Trophoblast cell (in vitro differentiated cells and primary cell): Measurements from ENCODE around the gene NXPH2.
A peak's percentile ranks its signal among the peaks of the same experiment; 100 is the strongest.

ENCODE experiments used
- DNase-seq, 2 donors: peaks; one replicate each; pipeline ENCODE4 v3.0.0-alpha.2; 2016
- H2AFZ ChIP-seq: 2 replicates; pipeline ENCODE4 v1.6.1; 2013; ENCODE audit warnings: low read length, moderate library complexity, mild to moderate bottlenecking; ENCODE audit not compliant: insufficient read depth, poor library complexity
- H2AK5ac ChIP-seq: 2 replicates; pipeline ENCODE4 v1.6.1; 2013; ENCODE audit warnings: mild to moderate bottlenecking, low read length
- H2BK120ac ChIP-seq: 2 replicates; pipeline ENCODE4 v1.6.1; 2013; ENCODE audit warnings: low read length, mild to moderate bottlenecking, moderate library complexity; ENCODE audit not compliant: insufficient read depth, poor library complexity
- H2BK12ac ChIP-seq: 2 replicates; pipeline ENCODE4 v1.6.1; 2013; ENCODE audit warnings: mild to moderate bottlenecking, low read length, moderate library complexity
- H2BK5ac ChIP-seq: 2 replicates; pipeline ENCODE4 v1.6.1; 2013; ENCODE audit warnings: low read length, low read depth, moderate library complexity, mild to moderate bottlenecking; ENCODE audit not compliant: poor library complexity
- H3K14ac ChIP-seq: 2 replicates; pipeline ENCODE4 v1.6.1; 2013; ENCODE audit warnings: mild to moderate bottlenecking, low read length
- H3K18ac ChIP-seq: 2 replicates; pipeline ENCODE4 v1.6.1; 2013; ENCODE audit warnings: mild to moderate bottlenecking, low read length
- H3K23ac ChIP-seq: 2 replicates; pipeline ENCODE4 v1.6.1; 2013; ENCODE audit warnings: low read length
- H3K27ac ChIP-seq: 2 replicates; pipeline ENCODE4 v1.5.1; 2013; ENCODE audit warnings: low read depth, mild to moderate bottlenecking, inconsistent platforms, low read length, moderate library complexity
- H3K27me3 ChIP-seq: 2 replicates; pipeline ENCODE4 v1.6.1; 2013; ENCODE audit warnings: inconsistent platforms, mild to moderate bottlenecking, low read length, moderate library complexity; ENCODE audit not compliant: insufficient read depth
- H3K36me3 ChIP-seq, 2 experiments: 1 replicate in 1 of 2; 2 replicates in 1 of 2; pipeline ENCODE4 v1.6.1; 2013; ENCODE audit warnings: low read length in 2 of 2, mild to moderate bottlenecking in 2 of 2, moderate library complexity in 1 of 2; ENCODE audit not compliant: insufficient read depth in 2 of 2, control insufficient read depth in 1 of 2
- H3K4ac ChIP-seq: 2 replicates; pipeline ENCODE4 v1.6.1; 2013; ENCODE audit warnings: low read depth, mild to moderate bottlenecking, low read length, moderate library complexity
- H3K4me1 ChIP-seq, 2 experiments: 1 replicate in 1 of 2; 2 replicates in 1 of 2; pipeline ENCODE4 v1.6.1; 2013; ENCODE audit warnings: low read length in 2 of 2, mild to moderate bottlenecking in 2 of 2, moderate library complexity in 1 of 2; ENCODE audit not compliant: insufficient read depth in 2 of 2, control insufficient read depth in 1 of 2
- H3K4me2 ChIP-seq: 2 replicates; pipeline ENCODE4 v1.6.1; 2013; ENCODE audit warnings: inconsistent platforms, mild to moderate bottlenecking, low read length, moderate library complexity
- H3K4me3 ChIP-seq: 2 replicates; pipeline ENCODE4 v1.5.1; 2013; ENCODE audit warnings: mild to moderate bottlenecking, low read depth, low read length, inconsistent platforms
- H3K79me1 ChIP-seq: one replicate; pipeline ENCODE4 v1.6.1; 2013; ENCODE audit warnings: low read length
- H3K79me2 ChIP-seq: 2 replicates; pipeline ENCODE4 v1.6.1; 2013; ENCODE audit warnings: low read length, mild to moderate bottlenecking; ENCODE audit not compliant: control insufficient read depth, insufficient read depth, poor library complexity
- H3K9ac ChIP-seq: 2 replicates; pipeline ENCODE4 v1.6.1; 2013; ENCODE audit warnings: mild to moderate bottlenecking, low read length
- H3K9me3 ChIP-seq: 2 replicates; pipeline ENCODE4 v1.6.1; 2013; ENCODE audit warnings: low read depth, mild to moderate bottlenecking, control low read depth, inconsistent platforms, low read length; ENCODE audit not compliant: insufficient read depth
- H4K12ac ChIP-seq: 2 replicates; pipeline ENCODE4 v1.6.1; 2013; ENCODE audit warnings: low read depth, mild to moderate bottlenecking, low read length, moderate library complexity
- H4K8ac ChIP-seq: 2 replicates; pipeline ENCODE4 v1.6.1; 2013; ENCODE audit warnings: low read depth, mild to moderate bottlenecking, low read length, moderate library complexity
- H4K91ac ChIP-seq: one replicate; pipeline ENCODE4 v1.6.1; 2013; ENCODE audit warnings: low read depth, mild to moderate bottlenecking, low read length, moderate library complexity
- WGBS: extraction: QIAGEN DNeasy Blood & Tissue Kit; methylation state at CpG from one replicate; pipeline ENCODE4 v1.1.7; 2013; ENCODE audit warnings: missing lambda C conversion rate; ENCODE audit not compliant: insufficient read length, insufficient coverage; ENCODE audit errors: extremely low coverage; 5-methylcytosine and 5-hydroxymethylcytosine counted together

NXPH2 gene

GRCh38 chr2:138762533-138762932, 17.7 kb downstream of the NXPH2 start:
- no peak overlapping the region for H3K4ac ChIP-seq
- peaks cover 7% of the 10 kb centered on the region for H3K79me1 ChIP-seq
- no peak overlapping the region for H2AK5ac ChIP-seq
- no peak overlapping the region for H3K27ac ChIP-seq
- no peak overlapping the region for H4K91ac ChIP-seq
- no peak overlapping the region for H3K9ac ChIP-seq
- H3K4me3 ChIP-seq: no peak overlapping the region
- no peak overlapping the region for H2AFZ ChIP-seq
- H3K14ac ChIP-seq: no peak overlapping the region
- no peaks in the 10 kb centered on the region for H3K9me3 ChIP-seq
- no peaks in the 10 kb centered on the region for H3K27me3 ChIP-seq
- H3K79me2 ChIP-seq: peaks cover 2% of the 10 kb centered on the region
- peaks cover 0 to 2% of the 10 kb centered on the region in 2 experiments for H3K36me3 ChIP-seq
- no peak overlapping the region for H4K8ac ChIP-seq
- H4K12ac ChIP-seq: no peak overlapping the region
- peaks cover 11 to 19% of the 10 kb centered on the region in 2 experiments for H3K4me1 ChIP-seq
- H3K23ac ChIP-seq: no peak overlapping the region
- no peak overlapping the region for H3K4me2 ChIP-seq
- no peak overlapping the region for H3K18ac ChIP-seq
- H2BK120ac ChIP-seq: no peak overlapping the region
- no peak overlapping the region for H2BK12ac ChIP-seq
- DNase-seq: no peak
- H2BK5ac ChIP-seq: no peak overlapping the region

GRCh38 chr2:138760676-138761075, 19.5 kb downstream of the NXPH2 start:
- WGBS: no CpG with 5 or more reads among the region's 3 CpGs
- no peak overlapping the region for H2AK5ac ChIP-seq
- no peak overlapping the region for H4K8ac ChIP-seq
- no peak overlapping the region for H2AFZ ChIP-seq
- no peak overlapping the region for H3K4me3 ChIP-seq
- DNase-seq: no peak
- no peak overlapping the region for H3K4me2 ChIP-seq
- peaks cover 9 to 15% of the 10 kb centered on the region in 2 experiments for H3K4me1 ChIP-seq
- peaks cover 0 to 2% of the 10 kb centered on the region in 2 experiments for H3K36me3 ChIP-seq
- H3K79me1 ChIP-seq: peaks cover 10% of the 10 kb centered on the region
- H4K12ac ChIP-seq: no peak overlapping the region
- no peak overlapping the region for H3K23ac ChIP-seq
- H2BK120ac ChIP-seq: no peak overlapping the region
- no peak overlapping the region for H3K9ac ChIP-seq
- H2BK12ac ChIP-seq: peak overlapping the region; percentile 36
- no peaks in the 10 kb centered on the region for H3K9me3 ChIP-seq
- no peaks in the 10 kb centered on the region for H3K27me3 ChIP-seq
- no peak overlapping the region for H3K27ac ChIP-seq
- no peak overlapping the region for H3K4ac ChIP-seq
- H3K14ac ChIP-seq: no peak overlapping the region
- H3K18ac ChIP-seq: no peak overlapping the region
- no peak overlapping the region for H2BK5ac ChIP-seq
- H3K79me2 ChIP-seq: peaks cover 2% of the 10 kb centered on the region
- no peak overlapping the region for H4K91ac ChIP-seq

- Histone ChIP-seq H3K14ac (no peak overlapping the region), H3K4ac (no peak overlapping the region), H3K27ac (no peak overlapping the region), H4K8ac (no peak overlapping the region), H3K4me1 (peaks cover 7 to 10% of the 10 kb centered on the region in 2 experiments), H3K79me2 (peaks cover 2% of the 10 kb centered on the region), H2AFZ (no peak overlapping the region), H3K23ac (no peak overlapping the region), H3K27me3 (no peaks in the 10 kb centered on the region), H4K91ac (peak overlapping the region; percentile 16), H3K18ac (no peak overlapping the region), H3K36me3 (peaks cover 0 to 2% of the 10 kb centered on the region in 2 experiments), H3K9ac (no peak overlapping the region), H2AK5ac (no peak overlapping the region), H2BK120ac (no peak overlapping the region), H3K9me3 (no peaks in the 10 kb centered on the region), H3K4me2 (no peak overlapping the region), H4K12ac (no peak overlapping the region), H2BK5ac (peak overlapping the region; percentile 11), H3K79me1 (peaks cover 7% of the 10 kb centered on the region), H2BK12ac (no peak overlapping the region), H3K4me3 (no peak overlapping the region)
- no peak for DNase-seq
- no CpG with 5 or more reads among the region's 2 CpGs for WGBS
These were observed 22.8 kb downstream of the NXPH2 start for GRCh38 chr2:138757384-138757783.

GRCh38 chr2:138752197-138752956, 27.8 kb downstream of the NXPH2 start:
- peak overlapping the region; percentile 49 for H2BK5ac ChIP-seq
- H3K4me2 ChIP-seq: no peak overlapping the region
- no peak overlapping the region for H3K23ac ChIP-seq
- H3K9ac ChIP-seq: no peak overlapping the region
- no peaks in the 10 kb centered on the region for H3K9me3 ChIP-seq
- no peak overlapping the region for H4K91ac ChIP-seq
- no peaks in the 10 kb centered on the region for H3K27me3 ChIP-seq
- peaks cover 0 to 2% of the 10 kb centered on the region in 2 experiments for H3K36me3 ChIP-seq
- WGBS: no CpG with 5 or more reads among the region's 7 CpGs
- H3K79me2 ChIP-seq: no peaks in the 10 kb centered on the region
- DNase-seq: peak; percentile 59 to 82
- H2AK5ac ChIP-seq: no peak overlapping the region
- H3K4me1 ChIP-seq: peaks cover 0 to 2% of the 10 kb centered on the region in 2 experiments
- H3K79me1 ChIP-seq: peaks cover 9% of the 10 kb centered on the region
- no peak overlapping the region for H2AFZ ChIP-seq
- H3K4ac ChIP-seq: no peak overlapping the region
- peak overlapping the region; percentile 19 for H4K8ac ChIP-seq
- no peak overlapping the region for H3K14ac ChIP-seq
- no peak overlapping the region for H2BK12ac ChIP-seq
- no peak overlapping the region for H3K18ac ChIP-seq
- no peak overlapping the region for H4K12ac ChIP-seq
- H3K4me3 ChIP-seq: no peak overlapping the region
- H3K27ac ChIP-seq: peak overlapping the region; percentile 88
- H2BK120ac ChIP-seq: peak overlapping the region; percentile 97
